Peyer's patch (tissue), 4 donors: ENCODE measurements around the gene PLCD1.

Source experiments
- POLR2A ChIP-seq, 2 donors: fragments of 450-650 bp; IDR thresholded peaks; one replicate each; pipeline ENCODE4 v1.5.1; 2017; ENCODE audit warnings: antibody characterized with exemption in 2 of 2, mild to moderate bottlenecking in 2 of 2, moderate library complexity in 2 of 2
- TF ChIP-seq, protein P1 (sequence below), 6 experiments: fragments of 450-650 bp in 4 of 6; fragments of 200-600 bp in 2 of 6; sonication (generic) in 1 of 6; IDR thresholded peaks; one replicate each; pipeline ENCODE4 v1.5.1; 2017 to 2019; ENCODE audit warnings: antibody characterized with exemption in 6 of 6, mild to moderate bottlenecking in 3 of 6, moderate library complexity in 1 of 6

DNA sequence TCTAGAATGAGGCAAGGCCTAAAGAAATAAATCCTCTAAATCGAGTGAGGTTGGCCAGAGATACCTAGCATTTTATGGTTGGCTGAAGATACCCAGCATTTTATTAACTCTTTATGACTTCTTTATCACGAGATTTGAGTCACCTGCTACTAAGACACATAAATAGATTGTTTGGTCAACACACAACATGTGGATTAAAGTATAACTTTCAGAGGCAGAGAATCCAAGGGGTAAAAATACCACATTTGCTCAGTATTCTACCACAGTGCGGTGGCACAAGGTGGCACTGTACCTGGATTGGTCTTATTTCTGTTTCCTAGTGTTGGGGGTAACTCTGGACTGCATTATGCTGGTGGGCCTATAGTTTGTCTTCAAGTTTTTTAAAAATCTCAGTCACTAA lies 65.8 kb downstream of the PLCD1 start:
- TF ChIP-seq, protein P1, sequence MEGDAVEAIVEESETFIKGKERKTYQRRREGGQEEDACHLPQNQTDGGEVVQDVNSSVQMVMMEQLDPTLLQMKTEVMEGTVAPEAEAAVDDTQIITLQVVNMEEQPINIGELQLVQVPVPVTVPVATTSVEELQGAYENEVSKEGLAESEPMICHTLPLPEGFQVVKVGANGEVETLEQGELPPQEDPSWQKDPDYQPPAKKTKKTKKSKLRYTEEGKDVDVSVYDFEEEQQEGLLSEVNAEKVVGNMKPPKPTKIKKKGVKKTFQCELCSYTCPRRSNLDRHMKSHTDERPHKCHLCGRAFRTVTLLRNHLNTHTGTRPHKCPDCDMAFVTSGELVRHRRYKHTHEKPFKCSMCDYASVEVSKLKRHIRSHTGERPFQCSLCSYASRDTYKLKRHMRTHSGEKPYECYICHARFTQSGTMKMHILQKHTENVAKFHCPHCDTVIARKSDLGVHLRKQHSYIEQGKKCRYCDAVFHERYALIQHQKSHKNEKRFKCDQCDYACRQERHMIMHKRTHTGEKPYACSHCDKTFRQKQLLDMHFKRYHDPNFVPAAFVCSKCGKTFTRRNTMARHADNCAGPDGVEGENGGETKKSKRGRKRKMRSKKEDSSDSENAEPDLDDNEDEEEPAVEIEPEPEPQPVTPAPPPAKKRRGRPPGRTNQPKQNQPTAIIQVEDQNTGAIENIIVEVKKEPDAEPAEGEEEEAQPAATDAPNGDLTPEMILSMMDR (IDR thresholded peaks at IDR 0.05), result no peak
- no peak for TF ChIP-seq POLR2A (IDR thresholded peaks at IDR 0.05)
